ENCODE data around the gene LAMA2. TPM values are rescaled to one million over a fixed set of nuclear protein-coding genes. Genes with fewer than 3 reads are reported as not detected.

Gene LAMA2
- total RNA-seq, 3 donors from 2014 or later = 116 to 293 (median 118) TPM

- Histone ChIP-seq H3K4me1 (no peaks in the 10 kb centered on the region), H3K27ac (no peak overlapping the region), H3K9me3 (no peaks in the 10 kb centered on the region), H3K27me3 (no peaks in the 10 kb centered on the region), H3K36me3 (no peaks in the 10 kb centered on the region), H3K4me3 (no peak overlapping the region)
- TF ChIP-seq POLR2A (IDR thresholded peaks at IDR 0.05) (no peak), CTCF (IDR thresholded peaks at IDR 0.05) (no peak), POLR2AphosphoS5 (IDR thresholded peaks at IDR 0.05) (no peak)
- intact Hi-C loops (cut with DNase I; ENCODE audit: low total_unique reads) = no loop called here
- no peak for DNase-seq (ENCODE audit: low spot score in 2 of 2)
These were observed 300.9 kb downstream of the LAMA2 start for GRCh38 chr6:129183681-129184301.

- no peak for TF ChIP-seq CTCF (IDR thresholded peaks at IDR 0.05)
- TF ChIP-seq POLR2A (IDR thresholded peaks at IDR 0.05) = no peak
- no peak for TF ChIP-seq POLR2AphosphoS5 (IDR thresholded peaks at IDR 0.05)
- H3K27ac ChIP-seq = no peak overlapping the region
- H3K4me1 ChIP-seq = no peaks in the 10 kb centered on the region
- H3K9me3 ChIP-seq = no peaks in the 10 kb centered on the region
- no peak for DNase-seq (ENCODE audit: low spot score in 2 of 2)
- H3K27me3 ChIP-seq = no peaks in the 10 kb centered on the region
- intact Hi-C loops (cut with DNase I; ENCODE audit: low total_unique reads) = no loop called here
- no peaks in the 10 kb centered on the region for H3K36me3 ChIP-seq
- H3K4me3 ChIP-seq = no peak overlapping the region
These were observed 301.4 kb downstream of the LAMA2 start for GRCh38 chr6:129184324-129184723.

- Histone ChIP-seq H3K27ac (no peak overlapping the region), H3K9me3 (no peaks in the 10 kb centered on the region), H3K4me1 (no peaks in the 10 kb centered on the region), H3K27me3 (no peaks in the 10 kb centered on the region), H3K4me3 (no peak overlapping the region), H3K36me3 (no peaks in the 10 kb centered on the region)
- no peak for DNase-seq (ENCODE audit: low spot score in 2 of 2)
- intact Hi-C loops (cut with DNase I; ENCODE audit: low total_unique reads) = no loop called here
- TF ChIP-seq POLR2AphosphoS5 (IDR thresholded peaks at IDR 0.05) (no peak), CTCF (IDR thresholded peaks at IDR 0.05) (no peak), POLR2A (IDR thresholded peaks at IDR 0.05) (no peak)
These were observed 301.9 kb downstream of the LAMA2 start for GRCh38 chr6:129184808-129185366.

- no peaks in the 10 kb centered on the region for H3K9me3 ChIP-seq
- intact Hi-C loops (cut with DNase I; ENCODE audit: low total_unique reads) = no loop called here
- H3K4me1 ChIP-seq = no peaks in the 10 kb centered on the region
- no peak overlapping the region for H3K27ac ChIP-seq
- H3K36me3 ChIP-seq = no peaks in the 10 kb centered on the region
- H3K4me3 ChIP-seq = no peak overlapping the region
- no peak for DNase-seq (ENCODE audit: low spot score in 2 of 2)
- TF ChIP-seq POLR2A (IDR thresholded peaks at IDR 0.05) = no peak
- no peak for TF ChIP-seq POLR2AphosphoS5 (IDR thresholded peaks at IDR 0.05)
- no peak for TF ChIP-seq CTCF (IDR thresholded peaks at IDR 0.05)
- no peaks in the 10 kb centered on the region for H3K27me3 ChIP-seq
These were observed 304.1 kb downstream of the LAMA2 start for GRCh38 chr6:129186988-129187387.

- no peak for DNase-seq (ENCODE audit: low spot score in 2 of 2)
- TF ChIP-seq CTCF (IDR thresholded peaks at IDR 0.05) (no peak), POLR2A (IDR thresholded peaks at IDR 0.05) (no peak), POLR2AphosphoS5 (IDR thresholded peaks at IDR 0.05) (no peak)
- H3K36me3 ChIP-seq = no peaks in the 10 kb centered on the region
- H3K27ac ChIP-seq = no peak overlapping the region
- H3K4me1 ChIP-seq = no peaks in the 10 kb centered on the region
- H3K27me3 ChIP-seq = no peaks in the 10 kb centered on the region
- intact Hi-C loops (cut with DNase I; ENCODE audit: low total_unique reads) = no loop called here
- no peaks in the 10 kb centered on the region for H3K9me3 ChIP-seq
- H3K4me3 ChIP-seq = no peak overlapping the region
These were observed 305.4 kb downstream of the LAMA2 start for GRCh38 chr6:129188306-129188705.

All from breast epithelium (tissue), 4 donors.